ENCODE data around the gene PTX4. TPM values are rescaled to one million over a fixed set of nuclear protein-coding genes. Genes with fewer than 3 reads are reported as not detected.
A peak's percentile ranks its signal among the peaks of the same experiment; 100 is the strongest.

The PTX4 gene
- under 1 TPM; 0.26 to 0.33 TPM for total RNA-seq
- polyA plus RNA-seq = not detected
- long read RNA-seq, donor 1 = 0 reads
- long read RNA-seq, donor 2 = 0 reads

GRCh38 chr16:1488619-1489018, at the start of gene PTX4:
Gene PTX4 (minus strand): TSS chr16:1488944. CDS start chr16:1488909, 35 bp downstream.
- H3K27me3 ChIP-seq (ENCODE audit: control insufficient read depth in 1 of 2, insufficient read depth in 2 of 2, low read length in 1 of 2) = no peaks in the 10 kb centered on the region
- H3K4me3 ChIP-seq (ENCODE audit: low read length in 2 of 2) = no peak within 1 kb of the TSS
- H3K4me1 ChIP-seq (ENCODE audit: control insufficient read depth in 1 of 2, insufficient read depth in 2 of 2, low read length in 2 of 2) = no peaks in the 10 kb centered on the region
- DNase-seq = no peak
- H3K9me3 ChIP-seq (ENCODE audit: control insufficient read depth, low read length) = no peaks in the 10 kb centered on the region
- ATAC-seq (ENCODE audit: low FRiP score) = no peak
- no peak within 1 kb of the TSS for H3K27ac ChIP-seq (ENCODE audit: low read depth in 1 of 2, low read length in 2 of 2)
- no peaks in the 10 kb centered on the region for H3K36me3 ChIP-seq (ENCODE audit: control insufficient read depth in 1 of 2, insufficient read depth in 2 of 2, low read length in 1 of 2)
- intact Hi-C loops (cut with DNase I) = no loop called here
- 86 to 87% methylated on average over 19 of the region's 19 CpGs for WGBS, 2 donors

GRCh38 chr16:1537763-1538289, 49.1 kb upstream of the PTX4 start:
- WGBS, 2 donors = 89 to 90% methylated on average over 26 of the region's 26 CpGs
- peaks cover 0 to 12% of the 10 kb centered on the region in 2 donors for H3K36me3 ChIP-seq (ENCODE audit: control insufficient read depth in 1 of 2, insufficient read depth in 2 of 2, low read length in 1 of 2)
- no peaks in the 10 kb centered on the region for H3K4me1 ChIP-seq (ENCODE audit: control insufficient read depth in 1 of 2, insufficient read depth in 2 of 2, low read length in 2 of 2)
- H3K27me3 ChIP-seq (ENCODE audit: control insufficient read depth in 1 of 2, insufficient read depth in 2 of 2, low read length in 1 of 2) = no peaks in the 10 kb centered on the region
- intact Hi-C loops (cut with DNase I) = no loop called here
- no peak for DNase-seq
- no peak for ATAC-seq (ENCODE audit: low FRiP score)
- no peak overlapping the region for H3K4me3 ChIP-seq (ENCODE audit: low read length in 2 of 2)
- no peaks in the 10 kb centered on the region for H3K9me3 ChIP-seq (ENCODE audit: control insufficient read depth, low read length)
- H3K27ac ChIP-seq (ENCODE audit: low read depth in 1 of 2, low read length in 2 of 2) = no peak overlapping the region

- no peak overlapping the region for H3K27ac ChIP-seq (ENCODE audit: low read depth in 1 of 2, low read length in 2 of 2)
- 93 to 94% methylated on average over 27 of the region's 27 CpGs for WGBS, 2 donors
- no peaks in the 10 kb centered on the region for H3K4me1 ChIP-seq (ENCODE audit: control insufficient read depth in 1 of 2, insufficient read depth in 2 of 2, low read length in 2 of 2)
- H3K9me3 ChIP-seq (ENCODE audit: control insufficient read depth, low read length) = no peaks in the 10 kb centered on the region
- peak in 1 of 2 donors; percentile 75 for DNase-seq
- intact Hi-C loops (cut with DNase I) = no loop called here
- H3K4me3 ChIP-seq (ENCODE audit: low read length in 2 of 2) = no peak overlapping the region
- H3K27me3 ChIP-seq (ENCODE audit: control insufficient read depth in 1 of 2, insufficient read depth in 2 of 2, low read length in 1 of 2) = no peaks in the 10 kb centered on the region
- ATAC-seq (ENCODE audit: low FRiP score) = no peak
- peaks cover 0 to 9% of the 10 kb centered on the region in 2 donors for H3K36me3 ChIP-seq (ENCODE audit: control insufficient read depth in 1 of 2, insufficient read depth in 2 of 2, low read length in 1 of 2)
Measured at GRCh38 chr16:1537138-1537577, 48.4 kb upstream of the PTX4 start.

GRCh38 chr16:1536601-1537000, 47.9 kb upstream of the PTX4 start:
- no peaks in the 10 kb centered on the region for H3K4me1 ChIP-seq (ENCODE audit: control insufficient read depth in 1 of 2, insufficient read depth in 2 of 2, low read length in 2 of 2)
- no peaks in the 10 kb centered on the region for H3K9me3 ChIP-seq (ENCODE audit: control insufficient read depth, low read length)
- ATAC-seq (ENCODE audit: low FRiP score) (no peak), DNase-seq (no peak)
- WGBS, 2 donors = 83 to 87% methylated on average over 13 of the region's 13 CpGs
- H3K4me3 ChIP-seq (ENCODE audit: low read length in 2 of 2) = no peak overlapping the region
- no peak overlapping the region for H3K27ac ChIP-seq (ENCODE audit: low read depth in 1 of 2, low read length in 2 of 2)
- intact Hi-C loops (cut with DNase I) = no loop called here
- H3K36me3 ChIP-seq (ENCODE audit: control insufficient read depth in 1 of 2, insufficient read depth in 2 of 2, low read length in 1 of 2) = peaks cover 0 to 9% of the 10 kb centered on the region in 2 donors
- H3K27me3 ChIP-seq (ENCODE audit: control insufficient read depth in 1 of 2, insufficient read depth in 2 of 2, low read length in 1 of 2) = no peaks in the 10 kb centered on the region

- H3K9me3 ChIP-seq (ENCODE audit: control insufficient read depth, low read length) = no peaks in the 10 kb centered on the region
- peak overlapping the region in 1 of 2 donors; percentile 5 for H3K27ac ChIP-seq (ENCODE audit: low read depth in 1 of 2, low read length in 2 of 2)
- peak overlapping the region in 1 of 2 donors; percentile 47 for H3K4me3 ChIP-seq (ENCODE audit: low read length in 2 of 2)
- no peak for ATAC-seq (ENCODE audit: low FRiP score)
- H3K27me3 ChIP-seq (ENCODE audit: control insufficient read depth in 1 of 2, insufficient read depth in 2 of 2, low read length in 1 of 2) = no peaks in the 10 kb centered on the region
- 72 to 74% methylated on average over 39 of the region's 39 CpGs for WGBS, 2 donors
- DNase-seq = no peak
- no peaks in the 10 kb centered on the region for H3K4me1 ChIP-seq (ENCODE audit: control insufficient read depth in 1 of 2, insufficient read depth in 2 of 2, low read length in 2 of 2)
- peaks cover 0 to 9% of the 10 kb centered on the region in 2 donors for H3K36me3 ChIP-seq (ENCODE audit: control insufficient read depth in 1 of 2, insufficient read depth in 2 of 2, low read length in 1 of 2)
- intact Hi-C loops (cut with DNase I) = no loop called here
Measured at GRCh38 chr16:1535391-1536291, 46.9 kb upstream of the PTX4 start.

- ATAC-seq (ENCODE audit: low FRiP score) (peak; percentile 7), DNase-seq (peak in 1 of 2 donors; percentile 82)
- H3K4me1 ChIP-seq (ENCODE audit: control insufficient read depth in 1 of 2, insufficient read depth in 2 of 2, low read length in 2 of 2) = no peaks in the 10 kb centered on the region
Measured at GRCh38 chr16:1534021-1535020, 45.6 kb upstream of the PTX4 start.

GRCh38 chr16:1533443-1533951, 44.8 kb upstream of the PTX4 start, which contains the start of gene TMEM204:
Gene TMEM204 (plus strand): TSS chr16:1533666. CDS start chr16:1534276, 610 bp downstream.
- DNase-seq (peak; percentile 84 to 88), ATAC-seq (ENCODE audit: low FRiP score) (peak; percentile 64)
- no peaks in the 10 kb centered on the region for H3K27me3 ChIP-seq (ENCODE audit: control insufficient read depth in 1 of 2, insufficient read depth in 2 of 2, low read length in 1 of 2)
- peaks cover 0 to 4% of the 10 kb centered on the region in 2 donors for H3K36me3 ChIP-seq (ENCODE audit: control insufficient read depth in 1 of 2, insufficient read depth in 2 of 2, low read length in 1 of 2)
- no peaks in the 10 kb centered on the region for H3K4me1 ChIP-seq (ENCODE audit: control insufficient read depth in 1 of 2, insufficient read depth in 2 of 2, low read length in 2 of 2)
- intact Hi-C loops (cut with DNase I) = no loop called here
- no peaks in the 10 kb centered on the region for H3K9me3 ChIP-seq (ENCODE audit: control insufficient read depth, low read length)
- H3K4me3 ChIP-seq (ENCODE audit: low read length in 2 of 2) = peak within 1 kb of the TSS; percentile 31 to 47
- WGBS, 2 donors = 1 to 3% methylated on average over 27 of the region's 27 CpGs
- peak within 1 kb of the TSS; percentile 69 to 79 for H3K27ac ChIP-seq (ENCODE audit: low read depth in 1 of 2, low read length in 2 of 2)

More at GRCh38 chr16:1534021-1535020, 45.6 kb upstream of the PTX4 start:
- intact Hi-C loops (cut with DNase I) = no loop called here
- Histone ChIP-seq H3K4me3 (ENCODE audit: low read length in 2 of 2) (peak overlapping the region; percentile 31 to 47), H3K27ac (ENCODE audit: low read depth in 1 of 2, low read length in 2 of 2) (peak overlapping the region in 1 of 2 donors; percentile 69), H3K36me3 (ENCODE audit: control insufficient read depth in 1 of 2, insufficient read depth in 2 of 2, low read length in 1 of 2) (peaks cover 0 to 9% of the 10 kb centered on the region in 2 donors), H3K9me3 (ENCODE audit: control insufficient read depth, low read length) (no peaks in the 10 kb centered on the region), H3K27me3 (ENCODE audit: control insufficient read depth in 1 of 2, insufficient read depth in 2 of 2, low read length in 1 of 2) (no peaks in the 10 kb centered on the region)
- WGBS, 2 donors = 37 to 51% methylated on average over 57 of the region's 57 CpGs

GRCh38 chr16:1532771-1533170, 44.0 kb upstream of the PTX4 start:
- 78 to 85% methylated on average over 10 of the region's 10 CpGs for WGBS, 2 donors
- Histone ChIP-seq H3K36me3 (ENCODE audit: control insufficient read depth in 1 of 2, insufficient read depth in 2 of 2, low read length in 1 of 2) (peaks cover 0 to 2% of the 10 kb centered on the region in 2 donors), H3K27ac (ENCODE audit: low read depth in 1 of 2, low read length in 2 of 2) (peak overlapping the region; percentile 69 to 79), H3K4me1 (ENCODE audit: control insufficient read depth in 1 of 2, insufficient read depth in 2 of 2, low read length in 2 of 2) (no peaks in the 10 kb centered on the region), H3K27me3 (ENCODE audit: control insufficient read depth in 1 of 2, insufficient read depth in 2 of 2, low read length in 1 of 2) (no peaks in the 10 kb centered on the region), H3K4me3 (ENCODE audit: low read length in 2 of 2) (no peak overlapping the region), H3K9me3 (ENCODE audit: control insufficient read depth, low read length) (no peaks in the 10 kb centered on the region)
- ATAC-seq (ENCODE audit: low FRiP score) (no peak), DNase-seq (no peak)
- intact Hi-C loops (cut with DNase I) = no loop called here
